Esophagus squamous epithelium (tissue), 5 donors: ENCODE measurements around the gene KCTD7. TPM values are rescaled to one million over a fixed set of nuclear protein-coding genes. Genes with fewer than 3 reads are reported as not detected.
"Not testable (repeated sequence)": the region's sequence is repeated elsewhere in the genome, so short reads cannot be mapped to it uniquely, and the experiment has no call there.

Source experiments
- DNase-seq: peaks from one replicate; lab custom pipeline; 2025; lab: John Stamatoyannopoulos, UW
- H3K27ac ChIP-seq, 4 donors: fragments of 200-600 bp; sonication (generic); one replicate each; pipeline ENCODE4 v1.5.1; 2016 to 2019; ENCODE audit warnings: mild to moderate bottlenecking in 1 of 4
- H3K27me3 ChIP-seq, 4 donors: fragments of 200-600 bp; sonication (generic); 1 replicate in 3 of 4; 2 replicates in 1 of 4; pipeline versions ENCODE4 v1.5.1 to v1.6.0; 2017 to 2021; ENCODE audit warnings: antibody characterized with exemption in 1 of 4
- H3K36me3 ChIP-seq, 3 donors: fragments of 200-600 bp; sonication (generic); one replicate each; pipeline ENCODE4 v1.5.1; 2016 to 2019
- H3K4me1 ChIP-seq, 3 donors: fragments of 200-600 bp; sonication (generic); one replicate each; pipeline ENCODE4 v1.5.1; 2017 to 2019
- H3K4me3 ChIP-seq, 4 donors: fragments of 200-600 bp; sonication (generic); 1 replicate in 3 of 4; 2 replicates in 1 of 4; pipeline ENCODE4 v1.5.1; 2016 to 2019; ENCODE audit warnings: mild to moderate bottlenecking in 2 of 4, moderate library complexity in 1 of 4
- H3K9me3 ChIP-seq, 3 donors: fragments of 200-600 bp; sonication (generic); one replicate each; pipeline ENCODE4 v1.5.1; 2016 to 2019
- POLR2A ChIP-seq, 4 donors: fragments of 450-650 bp; IDR thresholded peaks; one replicate each; pipeline ENCODE4 v1.6.1; 2017; ENCODE audit warnings: antibody characterized with exemption in 4 of 4, mild to moderate bottlenecking in 4 of 4, moderate library complexity in 3 of 4
- WGBS, 2 donors: methylation state at CpG; one replicate each; pipeline ENCODE4 v1.1.5; 2018; 5-methylcytosine and 5-hydroxymethylcytosine counted together
- intact Hi-C: fragments of 100-400 bp; cut with DNase I; formaldehyde crosslinking; loops from one replicate; pipeline ENCODE4 v1.15.0; 2022
- total RNA-seq, 4 donors: library from RNA; depleted of rRNA; stranded (reverse); fragments of >200 nt; gene quantifications; one replicate each; pipeline ENCODE4 v1.1.0, GENCODE V29; 2016
- TF ChIP-seq, protein P1 (sequence below), 6 experiments: fragments of 450-650 bp in 4 of 6; fragments of 200-600 bp in 2 of 6; sonication (generic) in 2 of 6; IDR thresholded peaks; one replicate each; pipeline ENCODE4 v1.5.1; 2016 to 2019; ENCODE audit warnings: antibody characterized with exemption in 6 of 6, mild to moderate bottlenecking in 4 of 6, moderate library complexity in 4 of 6
- donor health status: DM: yes; HTN: yes; CAD: no.

KCTD7 gene
- total RNA-seq, 4 donors from 2014 or later: 0.99 to 6.1 (median 3.5) TPM

- no peak for DNase-seq
- no peaks in the 10 kb centered on the region for H3K4me1 ChIP-seq
- intact Hi-C loops: no loop called here
- H3K27ac ChIP-seq: no peak overlapping the region
- H3K27me3 ChIP-seq: no peaks in the 10 kb centered on the region
- no peak overlapping the region for H3K4me3 ChIP-seq
- H3K9me3 ChIP-seq: no peaks in the 10 kb centered on the region
- no peaks in the 10 kb centered on the region for H3K36me3 ChIP-seq
- no peak for TF ChIP-seq POLR2A (IDR thresholded peaks at IDR 0.05)
- TF ChIP-seq, protein P1, sequence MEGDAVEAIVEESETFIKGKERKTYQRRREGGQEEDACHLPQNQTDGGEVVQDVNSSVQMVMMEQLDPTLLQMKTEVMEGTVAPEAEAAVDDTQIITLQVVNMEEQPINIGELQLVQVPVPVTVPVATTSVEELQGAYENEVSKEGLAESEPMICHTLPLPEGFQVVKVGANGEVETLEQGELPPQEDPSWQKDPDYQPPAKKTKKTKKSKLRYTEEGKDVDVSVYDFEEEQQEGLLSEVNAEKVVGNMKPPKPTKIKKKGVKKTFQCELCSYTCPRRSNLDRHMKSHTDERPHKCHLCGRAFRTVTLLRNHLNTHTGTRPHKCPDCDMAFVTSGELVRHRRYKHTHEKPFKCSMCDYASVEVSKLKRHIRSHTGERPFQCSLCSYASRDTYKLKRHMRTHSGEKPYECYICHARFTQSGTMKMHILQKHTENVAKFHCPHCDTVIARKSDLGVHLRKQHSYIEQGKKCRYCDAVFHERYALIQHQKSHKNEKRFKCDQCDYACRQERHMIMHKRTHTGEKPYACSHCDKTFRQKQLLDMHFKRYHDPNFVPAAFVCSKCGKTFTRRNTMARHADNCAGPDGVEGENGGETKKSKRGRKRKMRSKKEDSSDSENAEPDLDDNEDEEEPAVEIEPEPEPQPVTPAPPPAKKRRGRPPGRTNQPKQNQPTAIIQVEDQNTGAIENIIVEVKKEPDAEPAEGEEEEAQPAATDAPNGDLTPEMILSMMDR (IDR thresholded peaks at IDR 0.05): no peak
- 82 to 100% methylated on average over 1 of the region's 1 CpG for WGBS, 2 donors
Observed at GRCh38 chr7:66604198-66604597, 24.5 kb upstream of the KCTD7 start.

DNA sequence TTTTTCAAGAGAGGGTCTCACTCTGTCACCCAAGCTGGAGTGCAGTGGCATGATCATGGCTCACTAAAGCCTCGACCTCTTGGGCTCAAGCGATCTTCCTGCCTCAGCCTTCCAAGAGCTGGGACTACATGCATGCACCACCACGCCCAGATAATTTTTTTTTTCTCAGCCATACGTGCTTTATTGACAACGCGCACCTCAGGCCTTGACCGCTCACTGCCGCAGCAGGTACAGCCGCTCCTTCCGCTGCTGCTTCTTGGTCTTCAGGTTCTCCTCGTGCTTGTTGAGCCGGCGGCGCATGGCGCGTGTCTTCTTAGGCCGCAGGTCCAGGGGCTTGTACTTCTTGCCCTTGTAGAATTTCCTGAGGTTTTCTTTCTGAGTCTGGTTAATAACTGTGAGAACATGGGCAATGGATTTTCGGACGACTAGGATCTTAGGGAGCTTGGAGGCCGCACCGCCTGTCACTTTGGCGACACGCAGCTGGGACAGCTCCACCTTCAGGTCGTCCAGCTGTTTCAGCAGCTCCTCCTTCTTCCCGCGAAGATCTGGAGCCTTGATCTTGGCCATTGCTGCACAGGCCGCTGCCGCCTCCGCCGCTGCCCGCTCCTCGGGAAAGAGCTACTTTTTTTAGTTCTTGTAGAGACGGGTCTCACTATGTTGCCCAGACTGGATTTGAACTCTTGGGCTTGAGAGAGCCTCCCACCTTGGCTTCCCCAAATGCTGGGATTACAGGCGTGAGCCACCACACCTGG, 22.0 kb upstream of the KCTD7 start:
- H3K27me3 ChIP-seq, H3K36me3 ChIP-seq, H3K9me3 ChIP-seq, H3K4me1 ChIP-seq, intact Hi-C loops, H3K4me3 ChIP-seq, DNase-seq, H3K27ac ChIP-seq: not testable (repeated sequence)
- WGBS, 2 donors: 92 to 95% methylated on average over 20 to 31 of the region's 34 CpGs

DNA sequence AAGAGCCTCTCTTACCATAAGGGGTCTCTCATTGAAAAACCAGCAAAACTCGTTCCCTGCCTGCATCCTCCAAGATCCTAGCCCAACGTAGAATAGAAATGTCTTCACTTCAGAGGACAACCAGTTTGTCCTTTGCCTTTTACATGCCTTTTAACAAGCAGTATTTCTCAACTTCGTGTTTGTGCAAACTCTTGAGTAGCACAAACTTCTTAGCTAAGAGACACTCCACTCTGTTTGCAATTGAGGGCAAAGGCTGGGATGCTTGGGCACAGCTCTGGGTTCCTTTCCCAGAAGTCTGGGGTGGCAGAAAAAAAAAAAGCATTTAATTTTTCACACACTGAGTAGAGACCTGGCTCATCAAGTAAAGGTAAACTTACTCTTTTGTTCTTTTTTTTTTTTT, 19.5 kb upstream of the KCTD7 start:
- Histone ChIP-seq H3K9me3 (no peaks in the 10 kb centered on the region), H3K27ac (no peak overlapping the region), H3K36me3 (no peaks in the 10 kb centered on the region), H3K4me3 (no peak overlapping the region), H3K27me3 (no peaks in the 10 kb centered on the region), H3K4me1 (no peaks in the 10 kb centered on the region)
- DNase-seq: no peak
- TF ChIP-seq, protein P1 (IDR thresholded peaks at IDR 0.05): no peak
- TF ChIP-seq POLR2A (IDR thresholded peaks at IDR 0.05): no peak
- 40 to 41% methylated on average over 3 of the region's 3 CpGs for WGBS, 2 donors
- intact Hi-C loops: no loop called here

DNA sequence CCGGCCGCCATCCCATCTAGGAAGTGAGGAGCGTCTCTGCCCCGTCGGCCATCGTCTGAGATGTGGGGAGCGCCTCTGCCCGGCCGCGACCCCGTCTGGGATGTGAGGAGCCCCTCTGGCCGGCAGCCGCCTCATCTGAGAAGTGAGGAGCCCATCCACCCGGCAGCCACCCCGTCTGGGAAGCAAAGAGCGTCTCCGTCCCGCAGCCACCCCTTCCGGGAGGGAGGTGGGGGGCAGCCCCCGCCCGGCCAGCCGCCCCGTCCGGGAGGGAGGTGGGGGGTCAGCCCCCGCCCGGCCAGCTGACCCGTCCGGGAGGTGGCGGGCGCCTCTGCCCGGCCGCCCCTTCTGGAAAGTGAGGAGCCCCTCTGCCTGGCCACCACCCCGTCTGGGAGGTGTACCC, 14.1 kb upstream of the KCTD7 start:
- intact Hi-C loops, H3K9me3 ChIP-seq: not testable (repeated sequence)
- no CpG with 5 or more reads among the region's 33 CpGs for WGBS, 2 donors

GRCh38 chr7:66615699-66616098, 13.0 kb upstream of the KCTD7 start:
- no peak for DNase-seq
- Histone ChIP-seq H3K9me3 (no peaks in the 10 kb centered on the region), H3K36me3 (no peaks in the 10 kb centered on the region), H3K27ac (no peak overlapping the region), H3K4me3 (no peak overlapping the region), H3K4me1 (no peaks in the 10 kb centered on the region), H3K27me3 (no peaks in the 10 kb centered on the region)
- 40 to 59% methylated on average over 1 of the region's 1 CpG for WGBS, 2 donors
- TF ChIP-seq, protein P1 (IDR thresholded peaks at IDR 0.05): no peak
- no peak for TF ChIP-seq POLR2A (IDR thresholded peaks at IDR 0.05)
- intact Hi-C loops: no loop called here

More for the DNA sequence above, 14.1 kb upstream of the KCTD7 start:
- not testable (repeated sequence) for DNase-seq, H3K4me1 ChIP-seq, H3K27ac ChIP-seq, H3K4me3 ChIP-seq, H3K27me3 ChIP-seq, H3K36me3 ChIP-seq

DNA sequence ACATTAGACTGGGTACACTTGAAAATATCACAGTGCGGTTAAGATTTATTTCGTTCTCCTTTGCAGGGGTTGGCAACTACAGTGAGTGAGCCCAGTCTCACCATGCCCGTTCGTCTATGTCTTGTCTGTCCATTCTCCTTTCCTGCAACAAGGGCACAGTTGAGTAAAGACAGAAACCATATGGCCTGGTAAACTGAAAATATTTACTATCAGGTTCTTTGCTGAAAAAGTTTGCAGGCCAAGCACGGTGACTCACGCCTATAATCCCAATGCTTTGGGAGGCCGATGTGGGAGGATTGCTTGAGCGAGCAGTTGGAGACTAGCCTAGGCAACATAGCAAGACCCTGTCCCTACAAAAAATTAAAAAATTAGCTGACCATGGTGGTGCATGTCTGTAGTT, 11.4 kb upstream of the KCTD7 start:
- no peak for TF ChIP-seq POLR2A (IDR thresholded peaks at IDR 0.05)
- TF ChIP-seq, protein P1 (IDR thresholded peaks at IDR 0.05): no peak
- Histone ChIP-seq H3K27ac (no peak overlapping the region), H3K4me3 (no peak overlapping the region), H3K36me3 (no peaks in the 10 kb centered on the region), H3K4me1 (no peaks in the 10 kb centered on the region), H3K27me3 (no peaks in the 10 kb centered on the region), H3K9me3 (no peaks in the 10 kb centered on the region)
- intact Hi-C loops: no loop called here
- DNase-seq: no peak
- WGBS, 2 donors: 63 to 85% methylated on average over 4 to 8 of the region's 8 CpGs

GRCh38 chr7:66619341-66619948, 9.2 kb upstream of the KCTD7 start:
- intact Hi-C loops, H3K4me3 ChIP-seq, H3K27ac ChIP-seq, H3K36me3 ChIP-seq, H3K4me1 ChIP-seq, H3K9me3 ChIP-seq, DNase-seq, H3K27me3 ChIP-seq: not testable (repeated sequence)
- 39 to 63% methylated on average over 3 of the region's 4 CpGs for WGBS, 2 donors
